K562 (cell line): Measurements from ENCODE around the gene CEP89. TPM values are rescaled to one million over a fixed set of nuclear protein-coding genes. Genes with fewer than 3 reads are reported as not detected.

Source experiments
- CHD4 ChIP-seq: fragments of 200-600 bp; sonication (generic); IDR thresholded peaks from 3 replicates; pipeline ENCODE4 v1.6.1; 2012; ENCODE audit warnings: low read depth, mild to moderate bottlenecking, mixed read lengths, low read length, inconsistent platforms; ENCODE audit not compliant: insufficient read depth, insufficient replicate concordance, poor library complexity, severe bottlenecking
- FOXM1 ChIP-seq, 2 experiments: fragments of 450-650 bp in 1 of 2; sonication (generic) in 1 of 2; formaldehyde crosslinking in 1 of 2; IDR thresholded peaks; 2 replicates each; pipeline versions ENCODE4 v1.6.1 to v1.9.0; 2017 to 2022; ENCODE audit warnings: low read depth in 2 of 2, mild to moderate bottlenecking in 2 of 2, missing genetic modification reagents in 1 of 2, moderate library complexity in 1 of 2
- FOXO4 ChIP-seq: fragments of 450-650 bp; formaldehyde crosslinking; IDR thresholded peaks from 2 replicates; pipeline ENCODE4 v1.4.0; 2020; ENCODE audit warnings: mild to moderate bottlenecking, moderate library complexity
- GABPA ChIP-seq: fragments of 200-800 bp; sonication (Bioruptor generic); conservative IDR thresholded peaks from 2 replicates; pipeline ENCODE4 v1.6.1; 2016; ENCODE audit warnings: low read depth, missing genetic modification characterization, missing compliant biosample characterization
- MAFK ChIP-seq: IDR thresholded peaks from 2 replicates; pipeline ENCODE4 v1.6.1; 2011; ENCODE audit warnings: low read length, improper control_type of control experiment
- MECOM ChIP-seq: fragments of 250-450 bp; sonication (Bioruptor Pico); IDR thresholded peaks from 2 replicates; pipeline ENCODE4 v1.8.0; 2022; ENCODE audit warnings: inconsistent platforms
- MEF2D ChIP-seq: conservative IDR thresholded peaks from 2 replicates; pipeline ENCODE4 v1.6.1; 2016; ENCODE audit warnings: low read depth, missing genetic modification characterization, missing compliant biosample characterization
- PHF8 ChIP-seq: fragments of 200-600 bp; sonication (generic); IDR thresholded peaks from 2 replicates; pipeline ENCODE4 v1.6.1; 2012; ENCODE audit warnings: mixed run types, mild to moderate bottlenecking, inconsistent platforms, low read length, moderate library complexity, borderline replicate concordance
- SMARCA4 ChIP-seq: fragments of 450-650 bp; IDR thresholded peaks from 2 replicates; pipeline ENCODE4 v1.6.1; 2016
- SMARCE1 ChIP-seq: fragments of 450-650 bp; IDR thresholded peaks from 2 replicates; pipeline ENCODE4 v1.7.1; 2016; ENCODE audit warnings: mild to moderate bottlenecking
- TCF15 ChIP-seq: fragments of 250-450 bp; sonication (Bioruptor Pico); IDR thresholded peaks from 2 replicates; pipeline ENCODE4 v1.8.0; 2022; ENCODE audit warnings: moderate library complexity, mild to moderate bottlenecking, inconsistent platforms
- THAP12 ChIP-seq: fragments of 250-450 bp; sonication (Bioruptor Pico); IDR thresholded peaks from 2 replicates; pipeline ENCODE4 v1.9.0; 2021; ENCODE audit warnings: mild to moderate bottlenecking, inconsistent platforms
- ZBTB11 ChIP-seq, 3 experiments: fragments of 200-800 bp in 1 of 3; fragments of 250-450 bp in 1 of 3; fragments of 450-650 bp in 1 of 3; sonication (Bioruptor Pico) in 1 of 3; sonication (Bioruptor generic) in 1 of 3; formaldehyde crosslinking in 1 of 3; IDR thresholded peaks; 2 replicates each; pipeline versions ENCODE4 v1.6.1 to v1.8.0; 2016 to 2022; ENCODE audit warnings: mild to moderate bottlenecking in 2 of 3, missing genetic modification characterization in 2 of 3, missing compliant biosample characterization in 1 of 3, moderate library complexity in 1 of 3
- ZNF24 ChIP-seq: fragments of 450-650 bp; IDR thresholded peaks from 2 replicates; pipeline ENCODE4 v1.6.1; 2016
- ZNF274 ChIP-seq: IDR thresholded peaks from 2 replicates; pipeline ENCODE4 v1.6.1; 2011; ENCODE audit warnings: low read depth, mild to moderate bottlenecking, low read length, moderate library complexity, borderline replicate concordance
- ZNF347 ChIP-seq: fragments of 450-650 bp; formaldehyde crosslinking; IDR thresholded peaks from 2 replicates; pipeline ENCODE4 v1.4.0; 2020; ENCODE audit warnings: low read depth, mild to moderate bottlenecking, moderate library complexity
- ZNF41 ChIP-seq: fragments of 250-450 bp; sonication (Bioruptor Pico); conservative IDR thresholded peaks from 2 replicates; pipeline ENCODE4 v1.4.0; 2020; ENCODE audit warnings: mild to moderate bottlenecking
- polyA plus RNA-seq, 8 experiments: library from polyadenylated mRNA; depleted of rRNA in 4 of 8; stranded (reverse) in 5 of 8; unstranded in 3 of 8; fragments of >200 nt; fragmentation: Nextera tagmentation in 2 of 8; fragmentation: Illumina TruSeq in 1 of 8; extraction: Ambion mirVana in 2 of 8; extraction: Trizol in 1 of 8; gene quantifications; 2 replicates each; pipeline versions ENCODE4 v1.2.1 to v1.2.3, GENCODE V29; 2011 to 2014; ENCODE audit warnings: inconsistent platforms in 1 of 8, missing spikeins in 1 of 8
- total RNA-seq, 7 experiments: library from RNA; depleted of rRNA in 6 of 7; stranded (reverse); fragments of >200 nt in 6 of 7; fragmentation: Illumina TruSeq in 2 of 7; extraction: Trizol in 2 of 7; gene quantifications; 2 replicates each; pipeline versions ENCODE4 v1.2.1 to v1.2.3, GENCODE V29; 2011 to 2021; ENCODE audit warnings: low replicate concordance in 1 of 7

CEP89 gene
- total and polyA plus RNA-seq, 9 of the 15 experiments (the other 6 are each of a cell fraction or from before 2014, with no cell fraction given): 5.5 to 15.0 (median 7.2) TPM

GRCh38 chr19:32971715-32972540 is at the start of gene CEP89, which contains the start of gene FAAP24 (continued):
- TF ChIP-seq SMARCE1 (no peak), MAFK (no peak), ZNF41 (CRISPR knock-in tag) (no peak), GABPA (tag) (peak; percentile 94), FOXM1 (IDR thresholded peaks at IDR 0.05; ENCODE audit: low read depth) (0 out of 2 replicates have a peak, but pooled peaks have one; percentile 26), FOXM1 (CRISPR knock-in tag; IDR thresholded peaks at IDR 0.05; ENCODE audit: low read depth) (no peak), SMARCA4 (no peak), TCF15 (no peak), PHF8 (peak; percentile 82), MEF2D (tag) (no peak), ZNF274 (no peak), MECOM (CRISPR knock-in tag) (no peak), ZNF347 (no peak), CHD4 (no peak), ZBTB11 (CRISPR knock-in tag; IDR thresholded peaks at IDR 0.05) (no peak), FOXO4 (CRISPR knock-in tag) (no peak), ZNF24 (no peak), THAP12 (no peak)
